ENCODE measurements around the gene SEZ6L2. TPM values are rescaled to one million over a fixed set of nuclear protein-coding genes. Genes with fewer than 3 reads are reported as not detected.

SEZ6L2 gene
- total RNA-seq, 1 donor from 2014 or later = 0.61 TPM

- peaks cover 10% of the 10 kb centered on the region for H3K4me1 Mint-ChIP-seq
- no peak overlapping the region for H3K27ac Mint-ChIP-seq
- H3K9me3 Mint-ChIP-seq = no peaks in the 10 kb centered on the region
- H3K4me3 Mint-ChIP-seq = no peak overlapping the region
- peaks cover 7% of the 10 kb centered on the region for H3K36me3 Mint-ChIP-seq (ENCODE audit: low read depth)
- DNase-seq = no peak
- intact Hi-C loops (cut with micrococcal nuclease) = no loop called here
- H3K27me3 Mint-ChIP-seq = peaks cover 9% of the 10 kb centered on the region
Measured at GRCh38 chr16:29904947-29905346, 5.6 kb upstream of the SEZ6L2 start.

GRCh38 chr16:29903590-29903989, 4.2 kb upstream of the SEZ6L2 start:
- peaks cover 7% of the 10 kb centered on the region for H3K36me3 Mint-ChIP-seq (ENCODE audit: low read depth)
- no peak overlapping the region for H3K4me3 Mint-ChIP-seq
- peaks cover 11% of the 10 kb centered on the region for H3K4me1 Mint-ChIP-seq
- no peak for DNase-seq
- no peak overlapping the region for H3K27ac Mint-ChIP-seq
- intact Hi-C loops (cut with micrococcal nuclease) = no loop called here
- H3K27me3 Mint-ChIP-seq = peaks cover 20% of the 10 kb centered on the region
- H3K9me3 Mint-ChIP-seq = no peaks in the 10 kb centered on the region

DNA sequence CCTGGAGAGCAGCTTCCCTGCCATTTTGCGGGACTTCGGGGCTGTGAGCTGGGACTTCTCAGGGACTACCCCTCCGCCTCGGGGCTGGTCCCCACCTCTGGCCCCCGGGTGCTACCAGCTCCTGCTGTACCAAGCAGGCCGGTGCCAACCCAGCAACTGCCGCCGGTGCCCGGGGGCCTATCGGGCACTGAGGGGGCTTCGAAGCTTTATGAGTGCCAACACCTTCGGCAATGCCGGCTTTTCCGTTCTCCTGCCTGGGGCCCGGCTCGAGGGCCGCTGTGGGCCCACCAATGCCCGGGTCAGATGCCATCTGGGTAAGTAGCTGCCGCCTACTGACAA, 2.2 kb upstream of the SEZ6L2 start:
- Mint-ChIP-seq H3K4me3 (peak overlapping the region; percentile 33), H3K27me3 (peaks cover 36% of the 10 kb centered on the region), H3K4me1 (peaks cover 12% of the 10 kb centered on the region), H3K36me3 (ENCODE audit: low read depth) (peaks cover 3% of the 10 kb centered on the region), H3K9me3 (no peaks in the 10 kb centered on the region), H3K27ac (no peak overlapping the region)
- DNase-seq = no peak
- intact Hi-C loops (cut with micrococcal nuclease) = no loop called here

GRCh38 chr16:29900888-29901606, 1.7 kb upstream of the SEZ6L2 start:
- DNase-seq = no peak
- Mint-ChIP-seq H3K4me3 (peak overlapping the region; percentile 93), H3K9me3 (no peaks in the 10 kb centered on the region), H3K27me3 (peaks cover 39% of the 10 kb centered on the region), H3K4me1 (peaks cover 12% of the 10 kb centered on the region), H3K27ac (peak overlapping the region; percentile 85), H3K36me3 (ENCODE audit: low read depth) (no peaks in the 10 kb centered on the region)
- intact Hi-C loops (cut with micrococcal nuclease) = loop anchor here (1.0 kb wide), 2 partner anchors 25 to 38 kb away; partner anchors contain the start of genes CDIPT and KCTD13

DNA sequence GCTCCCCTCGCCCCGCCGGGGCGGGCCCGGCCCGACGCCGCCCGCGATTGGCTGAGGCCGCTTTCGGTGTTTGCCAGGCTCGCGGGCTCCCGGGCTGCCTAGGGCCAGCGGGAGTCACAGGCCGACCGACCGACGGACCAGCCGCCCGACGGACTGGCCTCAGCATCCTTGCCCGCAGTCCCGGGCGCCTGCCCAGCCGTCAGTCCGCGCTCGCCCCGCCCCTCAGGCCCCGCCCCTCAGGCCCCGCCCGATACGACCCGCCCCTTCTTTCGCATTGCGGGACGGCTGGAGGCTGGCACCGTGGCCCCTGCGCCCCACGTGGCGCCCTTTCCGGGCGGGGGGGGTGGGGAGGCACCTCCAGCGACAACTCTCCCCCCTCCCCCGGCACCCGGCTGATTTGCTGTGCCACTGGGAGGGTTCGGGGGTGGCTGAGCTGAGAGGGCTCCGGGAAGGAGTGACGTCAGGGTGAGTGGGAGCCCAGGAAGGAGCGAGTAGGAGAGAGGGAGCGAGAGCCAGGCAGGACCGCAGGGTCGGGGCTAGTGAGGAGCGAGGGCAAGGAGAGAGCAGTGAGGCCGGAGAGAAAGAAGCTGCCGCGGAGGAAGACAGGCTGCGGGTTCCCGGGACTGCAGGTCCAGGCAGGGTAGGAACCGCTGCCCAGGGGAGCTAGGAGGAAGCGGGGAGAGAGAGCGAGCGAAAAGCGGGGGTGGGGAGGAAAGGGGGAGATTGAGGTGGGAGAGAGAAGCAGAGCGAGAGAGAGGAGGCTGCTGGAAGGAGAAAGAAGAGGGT, 945 bp upstream of the SEZ6L2 start, which contains the start of gene ASPHD1:
Gene ASPHD1 (plus strand): TSS at position 387 of the 786 bp plus-strand sequence. CDS start 484 bp downstream, outside the sequence.
- H3K4me1 Mint-ChIP-seq = peaks cover 12% of the 10 kb centered on the region
- intact Hi-C loops (cut with micrococcal nuclease) = loop anchor here (1.0 kb wide), 2 partner anchors 26 to 37 kb away; partner anchors contain the start of genes CDIPT and KCTD13
- peak within 1 kb of the TSS; percentile 85 for H3K27ac Mint-ChIP-seq
- no peaks in the 10 kb centered on the region for H3K36me3 Mint-ChIP-seq (ENCODE audit: low read depth)
- no peak for DNase-seq
- peaks cover 40% of the 10 kb centered on the region for H3K27me3 Mint-ChIP-seq
- no peaks in the 10 kb centered on the region for H3K9me3 Mint-ChIP-seq
- H3K4me3 Mint-ChIP-seq = peak within 1 kb of the TSS; percentile 93

DNA sequence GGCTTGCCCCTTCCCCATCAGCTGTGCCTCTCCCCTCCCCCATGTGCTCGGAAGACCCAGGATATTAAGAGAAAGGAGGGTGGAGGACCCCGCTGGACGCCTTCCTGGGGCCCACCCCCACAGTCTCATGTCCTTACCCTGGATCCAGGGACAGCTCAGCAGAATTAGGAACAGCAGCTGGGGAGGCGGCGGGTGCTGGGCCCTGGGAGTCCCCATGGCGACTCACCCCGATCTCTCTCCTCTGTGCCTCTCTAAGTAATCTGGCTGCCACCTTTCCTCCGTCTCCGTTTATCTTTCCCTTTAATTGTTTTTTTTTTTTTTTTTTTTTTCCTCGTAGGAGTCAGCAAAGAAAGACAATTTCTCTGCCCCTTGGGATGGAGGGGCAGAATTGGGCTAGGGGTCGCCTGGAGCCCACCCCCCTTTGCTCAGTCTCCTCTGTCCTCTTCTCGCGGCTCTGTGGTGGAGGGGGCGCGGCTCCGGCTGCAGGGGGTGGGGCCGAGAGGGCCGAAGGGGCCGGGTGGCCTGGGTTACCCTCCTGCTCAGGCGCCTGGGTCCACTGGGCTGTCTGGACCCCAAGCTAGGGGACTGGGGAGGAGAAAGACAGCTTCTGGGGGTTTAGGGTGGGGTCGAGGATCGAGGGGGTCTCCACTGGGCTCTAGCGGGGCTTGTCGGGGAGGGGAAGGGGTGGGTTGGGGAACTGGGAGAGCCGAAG, 390 bp downstream of the SEZ6L2 start:
- Mint-ChIP-seq H3K4me3 (peak overlapping the region; percentile 55), H3K36me3 (ENCODE audit: low read depth) (no peaks in the 10 kb centered on the region), H3K9me3 (no peaks in the 10 kb centered on the region), H3K27ac (no peak overlapping the region), H3K4me1 (peaks cover 12% of the 10 kb centered on the region), H3K27me3 (peaks cover 40% of the 10 kb centered on the region)
- intact Hi-C loops (cut with micrococcal nuclease) = no loop called here
- no peak for DNase-seq

DNA sequence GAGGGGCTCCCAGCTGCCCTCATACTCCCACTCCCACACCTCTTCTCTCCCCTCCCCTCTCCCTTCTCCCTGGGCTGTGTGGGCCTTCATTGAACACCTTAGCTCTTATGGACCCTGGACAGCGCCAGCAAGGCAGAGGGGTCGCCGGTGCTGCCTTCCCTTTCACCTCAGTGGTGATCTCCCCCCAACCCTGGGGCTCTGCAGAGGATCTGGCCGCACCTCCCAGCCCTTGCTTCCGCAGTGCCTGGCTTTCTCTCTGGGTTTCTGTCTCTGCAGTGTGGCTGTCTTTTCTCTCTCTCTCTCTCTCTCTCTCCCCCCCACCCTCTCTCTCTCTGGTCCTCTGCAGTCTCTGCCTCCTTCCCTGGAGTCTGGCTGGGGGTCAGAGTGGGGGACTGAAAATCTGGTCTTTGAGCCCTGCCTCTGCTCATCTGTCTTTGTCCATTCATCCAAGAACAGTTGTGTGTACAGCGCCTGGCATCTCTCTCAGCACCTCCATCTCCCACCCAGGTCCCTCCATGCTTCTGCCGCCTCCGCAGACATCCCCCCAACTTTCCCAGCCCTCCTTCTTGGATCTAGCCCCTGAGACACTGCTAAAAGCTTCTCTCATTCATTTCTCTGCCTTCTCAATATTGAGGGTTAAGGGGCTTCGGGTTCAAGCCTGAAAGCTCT, 1.1 kb downstream of the SEZ6L2 start:
- H3K36me3 Mint-ChIP-seq (ENCODE audit: low read depth) = no peaks in the 10 kb centered on the region
- H3K9me3 Mint-ChIP-seq = no peaks in the 10 kb centered on the region
- H3K4me3 Mint-ChIP-seq = no peak overlapping the region
- peaks cover 9% of the 10 kb centered on the region for H3K4me1 Mint-ChIP-seq
- H3K27me3 Mint-ChIP-seq = peaks cover 40% of the 10 kb centered on the region
- H3K27ac Mint-ChIP-seq = no peak overlapping the region
- no peak for DNase-seq
- intact Hi-C loops (cut with micrococcal nuclease) = no loop called here

- no peak overlapping the region for H3K4me3 Mint-ChIP-seq
- DNase-seq = no peak
- no peak overlapping the region for H3K27ac Mint-ChIP-seq
- intact Hi-C loops (cut with micrococcal nuclease) = no loop called here
- H3K4me1 Mint-ChIP-seq = peaks cover 9% of the 10 kb centered on the region
- no peaks in the 10 kb centered on the region for H3K9me3 Mint-ChIP-seq
- H3K36me3 Mint-ChIP-seq (ENCODE audit: low read depth) = no peaks in the 10 kb centered on the region
- H3K27me3 Mint-ChIP-seq = peaks cover 40% of the 10 kb centered on the region
Measured at GRCh38 chr16:29897333-29897732, 2.0 kb downstream of the SEZ6L2 start.

- peaks cover 7% of the 10 kb centered on the region for H3K4me1 Mint-ChIP-seq
- H3K9me3 Mint-ChIP-seq = no peaks in the 10 kb centered on the region
- no peak overlapping the region for H3K27ac Mint-ChIP-seq
- H3K36me3 Mint-ChIP-seq (ENCODE audit: low read depth) = no peaks in the 10 kb centered on the region
- DNase-seq = no peak
- no peak overlapping the region for H3K4me3 Mint-ChIP-seq
- peaks cover 38% of the 10 kb centered on the region for H3K27me3 Mint-ChIP-seq
- intact Hi-C loops (cut with micrococcal nuclease) = no loop called here
Measured at GRCh38 chr16:29896841-29897240, 2.5 kb downstream of the SEZ6L2 start.

GRCh38 chr16:29894352-29894751, 5.0 kb downstream of the SEZ6L2 start:
- Mint-ChIP-seq H3K27ac (no peak overlapping the region), H3K36me3 (ENCODE audit: low read depth) (no peaks in the 10 kb centered on the region), H3K9me3 (no peaks in the 10 kb centered on the region), H3K27me3 (peaks cover 26% of the 10 kb centered on the region), H3K4me3 (no peak overlapping the region), H3K4me1 (peaks cover 2% of the 10 kb centered on the region)
- intact Hi-C loops (cut with micrococcal nuclease) = no loop called here
- no peak for DNase-seq

DNA sequence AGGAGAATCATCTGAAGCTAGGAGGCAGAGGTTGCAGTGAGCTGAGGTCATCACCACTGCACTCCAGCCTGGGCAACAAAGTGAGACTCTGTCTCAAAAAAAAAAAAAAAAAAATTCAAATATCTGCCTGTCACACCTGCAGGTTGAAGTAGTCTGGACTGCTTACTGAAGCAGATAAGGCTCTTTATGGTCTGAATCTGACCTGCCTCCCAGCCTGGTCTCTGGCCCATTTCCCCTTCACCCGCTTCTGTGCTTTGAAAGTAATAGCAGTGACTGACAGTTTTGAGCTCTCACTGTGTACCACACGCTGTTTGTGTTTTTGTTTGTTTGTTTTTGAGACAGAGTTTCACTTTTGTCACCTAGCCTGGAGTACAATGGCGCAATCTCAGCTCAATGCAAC, 5.8 kb downstream of the SEZ6L2 start:
- Mint-ChIP-seq H3K4me3 (no peak overlapping the region), H3K27me3 (peaks cover 20% of the 10 kb centered on the region), H3K27ac (no peak overlapping the region), H3K36me3 (ENCODE audit: low read depth) (no peaks in the 10 kb centered on the region), H3K4me1 (peaks cover under 1% of the 10 kb centered on the region), H3K9me3 (no peaks in the 10 kb centered on the region)
- intact Hi-C loops (cut with micrococcal nuclease) = no loop called here
- no peak for DNase-seq

GRCh38 chr16:29892458-29892813, 6.9 kb downstream of the SEZ6L2 start:
- intact Hi-C loops (cut with micrococcal nuclease) = no loop called here
- no peaks in the 10 kb centered on the region for H3K9me3 Mint-ChIP-seq
- no peak for DNase-seq
- no peak overlapping the region for H3K27ac Mint-ChIP-seq
- H3K4me3 Mint-ChIP-seq = no peak overlapping the region
- H3K4me1 Mint-ChIP-seq = no peaks in the 10 kb centered on the region
- H3K27me3 Mint-ChIP-seq = peaks cover 9% of the 10 kb centered on the region
- no peaks in the 10 kb centered on the region for H3K36me3 Mint-ChIP-seq (ENCODE audit: low read depth)

- Mint-ChIP-seq H3K4me1 (no peaks in the 10 kb centered on the region), H3K27ac (no peak overlapping the region), H3K4me3 (no peak overlapping the region), H3K27me3 (peaks cover 5% of the 10 kb centered on the region), H3K9me3 (no peaks in the 10 kb centered on the region), H3K36me3 (ENCODE audit: low read depth) (no peaks in the 10 kb centered on the region)
- no peak for DNase-seq
- intact Hi-C loops (cut with micrococcal nuclease) = no loop called here
Measured at GRCh38 chr16:29891525-29892457, 7.6 kb downstream of the SEZ6L2 start.
